K562 (cell line): ENCODE results near the gene ADRM1. TPM values are rescaled to one million over a fixed set of nuclear protein-coding genes. Genes with fewer than 3 reads are reported as not detected.

ENCODE experiments used
- CBX1 ChIP-seq: sonication (generic); IDR thresholded peaks from 2 replicates; pipeline ENCODE4 v1.6.1; 2016; ENCODE audit warnings: antibody characterized with exemption, low read depth, mild to moderate bottlenecking
- CREBBP ChIP-seq: IDR thresholded peaks from one replicate; pipeline ENCODE4 v1.6.1; 2012; ENCODE audit warnings: low read depth, mild to moderate bottlenecking, control low read depth, inconsistent platforms, low read length
- E2F6 ChIP-seq, 2 experiments: IDR thresholded peaks; 2 replicates each; pipeline ENCODE4 v1.6.1; 2011; ENCODE audit warnings: borderline replicate concordance in 1 of 2, control low read depth in 1 of 2, low read depth in 1 of 2, low read length in 1 of 2, mild to moderate bottlenecking in 1 of 2, mixed read lengths in 1 of 2, moderate library complexity in 1 of 2; ENCODE audit not compliant: insufficient read depth in 1 of 2, insufficient read length in 1 of 2, poor library complexity in 1 of 2, severe bottlenecking in 1 of 2; ENCODE audit errors: extremely low read depth in 1 of 2
- ETV1 ChIP-seq: fragments of 450-650 bp; conservative IDR thresholded peaks from 2 replicates; pipeline ENCODE4 v1.6.1; 2016; ENCODE audit warnings: missing genetic modification characterization, control low read depth, low read depth, missing compliant biosample characterization
- HDAC2 ChIP-seq: fragments of 450-650 bp; IDR thresholded peaks from 2 replicates; pipeline ENCODE4 v1.6.1; 2016; ENCODE audit warnings: mild to moderate bottlenecking
- LARP7 ChIP-seq: fragments of 450-650 bp; IDR thresholded peaks from 2 replicates; pipeline ENCODE4 v1.6.1; 2016
- MTA1 ChIP-seq: fragments of 450-650 bp; IDR thresholded peaks from 2 replicates; pipeline ENCODE4 v1.6.1; 2017; ENCODE audit warnings: borderline replicate concordance
- NFYB ChIP-seq: IDR thresholded peaks from 2 replicates; pipeline ENCODE4 v1.6.1; 2011; ENCODE audit warnings: mild to moderate bottlenecking, moderate library complexity; ENCODE audit not compliant: insufficient read length; ENCODE audit errors: extremely low read depth
- POLR2A ChIP-seq: fragments of 450-650 bp; conservative IDR thresholded peaks from 2 replicates; pipeline ENCODE4 v1.6.1; 2016
- RBM22 ChIP-seq: fragments of 200-400 bp; formaldehyde crosslinking; IDR thresholded peaks from 2 replicates; pipeline ENCODE4 v1.6.1; 2018; ENCODE audit warnings: low read length, low read depth; ENCODE audit not compliant: poor library complexity, severe bottlenecking
- RCOR1 ChIP-seq, 2 experiments: IDR thresholded peaks; 2 replicates each; pipeline ENCODE4 v1.6.1; 2012; ENCODE audit warnings: low read depth in 2 of 2, low read length in 2 of 2, borderline replicate concordance in 1 of 2, improper control_type of control experiment in 1 of 2
- SAP30 ChIP-seq: fragments of 200-600 bp; sonication (generic); IDR thresholded peaks from 2 replicates; pipeline ENCODE4 v1.6.1; 2012; ENCODE audit warnings: borderline replicate concordance, low read depth, mild to moderate bottlenecking, moderate library complexity, low read length, control low read depth, inconsistent platforms; ENCODE audit not compliant: insufficient read depth, poor library complexity, severe bottlenecking
- UBTF ChIP-seq, 2 experiments: IDR thresholded peaks; 2 replicates each; pipeline ENCODE4 v1.6.1; 2012; ENCODE audit warnings: improper control_type of control experiment in 2 of 2, low read depth in 2 of 2, low read length in 2 of 2, borderline replicate concordance in 1 of 2
- ZNF12 ChIP-seq: sonication (generic); formaldehyde crosslinking; IDR thresholded peaks from 2 replicates; pipeline ENCODE4 v1.4.0; 2020; ENCODE audit warnings: mild to moderate bottlenecking, missing genetic modification reagents
- ZNF830 ChIP-seq: fragments of 250-450 bp; sonication (Bioruptor Pico); IDR thresholded peaks from 2 replicates; pipeline ENCODE4 v1.5.0; 2021; ENCODE audit warnings: mild to moderate bottlenecking
- polyA plus RNA-seq, 8 experiments: library from polyadenylated mRNA; depleted of rRNA in 4 of 8; stranded (reverse) in 5 of 8; unstranded in 3 of 8; fragments of >200 nt; fragmentation: Nextera tagmentation in 2 of 8; fragmentation: Illumina TruSeq in 1 of 8; extraction: Ambion mirVana in 2 of 8; extraction: Trizol in 1 of 8; gene quantifications; 2 replicates each; pipeline versions ENCODE4 v1.2.1 to v1.2.3, GENCODE V29; 2011 to 2014; ENCODE audit warnings: inconsistent platforms in 1 of 8, missing spikeins in 1 of 8
- total RNA-seq, 7 experiments: library from RNA; depleted of rRNA in 6 of 7; stranded (reverse); fragments of >200 nt in 6 of 7; fragmentation: Illumina TruSeq in 2 of 7; extraction: Trizol in 2 of 7; gene quantifications; 2 replicates each; pipeline versions ENCODE4 v1.2.1 to v1.2.3, GENCODE V29; 2011 to 2021; ENCODE audit warnings: low replicate concordance in 1 of 7
- TF ChIP-seq, protein P1 (sequence below): fragments of 250-450 bp; sonication (Bioruptor Pico); IDR thresholded peaks from 2 replicates; pipeline ENCODE4 v1.9.0; 2021; ENCODE audit warnings: mild to moderate bottlenecking, inconsistent platforms
- TF ChIP-seq, protein P2 (sequence below): sonication (generic); formaldehyde crosslinking; IDR thresholded peaks from 2 replicates; pipeline ENCODE4 v1.8.1; 2023; ENCODE audit warnings: mild to moderate bottlenecking, missing genetic modification reagents

Gene ADRM1
- total and polyA plus RNA-seq, 9 of the 15 experiments (the other 6 are each of a cell fraction or from before 2014, with no cell fraction given) = 5.0 to 223 (median 67.4) TPM

DNA sequence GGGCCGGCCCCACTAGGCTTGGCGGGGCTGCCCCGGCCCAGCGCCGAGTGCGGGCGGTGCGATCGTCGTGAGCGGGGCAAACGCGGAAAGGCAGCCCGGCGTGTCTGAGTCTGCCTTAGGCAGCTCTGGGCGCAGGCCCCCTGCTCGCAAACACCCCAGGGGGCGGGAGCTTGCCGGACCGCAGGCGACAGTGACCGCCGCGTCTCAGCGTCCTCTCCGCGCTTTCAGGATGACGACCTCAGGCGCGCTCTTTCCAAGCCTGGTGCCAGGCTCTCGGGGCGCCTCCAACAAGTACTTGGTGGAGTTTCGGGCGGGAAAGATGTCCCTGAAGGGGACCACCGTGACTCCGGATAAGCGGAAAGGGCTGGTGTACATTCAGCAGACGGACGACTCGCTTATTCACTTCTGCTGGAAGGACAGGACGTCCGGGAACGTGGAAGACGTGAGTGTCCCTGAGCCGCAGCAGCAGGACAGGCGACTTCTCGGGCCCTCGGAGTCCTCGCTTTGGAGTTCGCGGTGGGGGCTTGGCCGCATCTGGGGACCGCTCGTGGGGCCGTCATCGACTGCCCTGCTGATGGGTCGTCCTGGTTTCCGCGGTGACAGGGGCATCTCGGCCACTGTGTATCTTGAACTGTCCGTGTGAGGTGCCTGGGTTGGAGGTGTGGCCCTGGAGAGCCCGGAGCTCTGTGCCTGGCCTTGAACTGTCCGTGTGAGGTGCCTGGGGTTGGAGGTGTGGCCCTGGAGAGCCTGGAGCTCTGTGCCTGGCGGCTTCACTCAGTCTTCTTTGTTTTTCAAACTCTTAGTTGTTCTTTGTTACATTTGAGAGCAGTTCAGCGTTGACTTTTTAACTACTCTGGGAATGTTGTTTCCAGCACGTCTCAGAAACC lies 786 bp downstream of the ADRM1 start (continued):
- TF ChIP-seq E2F6 (IDR thresholded peaks at IDR 0.05; ENCODE audit: borderline replicate concordance in 1 of 2, extremely low read depth in 1 of 2, insufficient read depth in 1 of 2, insufficient read length in 1 of 2, low read depth in 1 of 2, low read length in 1 of 2, poor library complexity in 1 of 2, severe bottlenecking in 1 of 2) = peak in 1 of 2 experiments; percentile 8
- TF ChIP-seq MTA1 = no peak
- TF ChIP-seq ETV1 (tag) = no peak
- TF ChIP-seq LARP7 = no peak
- TF ChIP-seq RBM22 = no peak
- TF ChIP-seq UBTF (IDR thresholded peaks at IDR 0.05; ENCODE audit: borderline replicate concordance in 1 of 2, low read depth in 2 of 2, low read length in 2 of 2) = 0 out of 4 replicates have a peak, but pooled peaks of 1 of the 2 experiments have one; percentile 11
- TF ChIP-seq HDAC2 = no peak
- no peak for TF ChIP-seq CBX1
- TF ChIP-seq ZNF830 = no peak
- TF ChIP-seq, protein P1, sequence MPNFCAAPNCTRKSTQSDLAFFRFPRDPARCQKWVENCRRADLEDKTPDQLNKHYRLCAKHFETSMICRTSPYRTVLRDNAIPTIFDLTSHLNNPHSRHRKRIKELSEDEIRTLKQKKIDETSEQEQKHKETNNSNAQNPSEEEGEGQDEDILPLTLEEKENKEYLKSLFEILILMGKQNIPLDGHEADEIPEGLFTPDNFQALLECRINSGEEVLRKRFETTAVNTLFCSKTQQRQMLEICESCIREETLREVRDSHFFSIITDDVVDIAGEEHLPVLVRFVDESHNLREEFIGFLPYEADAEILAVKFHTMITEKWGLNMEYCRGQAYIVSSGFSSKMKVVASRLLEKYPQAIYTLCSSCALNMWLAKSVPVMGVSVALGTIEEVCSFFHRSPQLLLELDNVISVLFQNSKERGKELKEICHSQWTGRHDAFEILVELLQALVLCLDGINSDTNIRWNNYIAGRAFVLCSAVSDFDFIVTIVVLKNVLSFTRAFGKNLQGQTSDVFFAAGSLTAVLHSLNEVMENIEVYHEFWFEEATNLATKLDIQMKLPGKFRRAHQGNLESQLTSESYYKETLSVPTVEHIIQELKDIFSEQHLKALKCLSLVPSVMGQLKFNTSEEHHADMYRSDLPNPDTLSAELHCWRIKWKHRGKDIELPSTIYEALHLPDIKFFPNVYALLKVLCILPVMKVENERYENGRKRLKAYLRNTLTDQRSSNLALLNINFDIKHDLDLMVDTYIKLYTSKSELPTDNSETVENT (CRISPR knock-in tag) = 0 out of 2 replicates have a peak, but pooled peaks have one; percentile 14
- 0 out of 2 replicates have a peak, but pooled peaks have one; percentile 22 for TF ChIP-seq ZNF12 (CRISPR knock-in tag)
- peak; percentile 61 for TF ChIP-seq SAP30
- TF ChIP-seq, protein P2, sequence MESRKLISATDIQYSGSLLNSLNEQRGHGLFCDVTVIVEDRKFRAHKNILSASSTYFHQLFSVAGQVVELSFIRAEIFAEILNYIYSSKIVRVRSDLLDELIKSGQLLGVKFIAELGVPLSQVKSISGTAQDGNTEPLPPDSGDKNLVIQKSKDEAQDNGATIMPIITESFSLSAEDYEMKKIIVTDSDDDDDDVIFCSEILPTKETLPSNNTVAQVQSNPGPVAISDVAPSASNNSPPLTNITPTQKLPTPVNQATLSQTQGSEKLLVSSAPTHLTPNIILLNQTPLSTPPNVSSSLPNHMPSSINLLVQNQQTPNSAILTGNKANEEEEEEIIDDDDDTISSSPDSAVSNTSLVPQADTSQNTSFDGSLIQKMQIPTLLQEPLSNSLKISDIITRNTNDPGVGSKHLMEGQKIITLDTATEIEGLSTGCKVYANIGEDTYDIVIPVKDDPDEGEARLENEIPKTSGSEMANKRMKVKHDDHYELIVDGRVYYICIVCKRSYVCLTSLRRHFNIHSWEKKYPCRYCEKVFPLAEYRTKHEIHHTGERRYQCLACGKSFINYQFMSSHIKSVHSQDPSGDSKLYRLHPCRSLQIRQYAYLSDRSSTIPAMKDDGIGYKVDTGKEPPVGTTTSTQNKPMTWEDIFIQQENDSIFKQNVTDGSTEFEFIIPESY (CRISPR knock-in tag) = no peak
- no peak for TF ChIP-seq POLR2A
- TF ChIP-seq NFYB = no peak
- no peak for TF ChIP-seq CREBBP
- no peak for TF ChIP-seq RCOR1 (IDR thresholded peaks at IDR 0.05; ENCODE audit: borderline replicate concordance in 1 of 2, low read depth in 2 of 2, low read length in 2 of 2)
